H1 (cell line): ENCODE measurements around the gene CST7. TPM values are rescaled to one million over a fixed set of nuclear protein-coding genes. Genes with fewer than 3 reads are reported as not detected.

ENCODE experiments used
- CTCF ChIA-PET: fragments of 300-600 bp; sonication (Branson Sonifier 250); formaldehyde crosslinking; loops from one replicate; lab custom pipeline; 2021; ENCODE audit not compliant: partially characterized antibody; lab: Charles Lee
- POLR2A ChIA-PET: fragments of 300-600 bp; sonication (Branson Sonifier 250); formaldehyde crosslinking; loops from one replicate; lab custom pipeline; 2021; ENCODE audit warnings: inconsistent platforms; ENCODE audit not compliant: partially characterized antibody; lab: Charles Lee
- DNase-seq, 2 experiments: peaks; one replicate each; pipeline versions ENCODE4 v3.0.0 to v3.0.0-alpha.2; 2010 to 2022; ENCODE audit warnings: low spot score in 2 of 2, low read depth in 1 of 2, mixed read lengths in 1 of 2
- FAIRE-seq: peaks from 2 replicates; lab custom pipeline; 2011; peaks lifted over from hg19 to GRCh38; lab: Jason Lieb, UNC
- H2AFZ ChIP-seq: 2 replicates; pipeline ENCODE4 v1.8.1; 2012; ENCODE audit warnings: low read length, inconsistent platforms
- H2AK5ac ChIP-seq: 2 replicates; pipeline ENCODE4 v1.6.1; 2013; ENCODE audit warnings: low read depth, low read length
- H2BK120ac ChIP-seq: replicated peaks from 2 replicates; pipeline ENCODE3; 2013; ENCODE audit warnings: low read depth, low read length, inconsistent platforms
- H2BK12ac ChIP-seq: 2 replicates; pipeline ENCODE4 v1.6.1; 2013; ENCODE audit warnings: low read depth, low read length
- H2BK15ac ChIP-seq: 2 replicates; pipeline ENCODE4 v1.6.1; 2013; ENCODE audit warnings: low read length
- H2BK20ac ChIP-seq: 2 replicates; pipeline ENCODE4 v1.6.1; 2013; ENCODE audit warnings: low read length
- H2BK5ac ChIP-seq: 2 replicates; pipeline ENCODE4 v1.6.1; 2013; ENCODE audit warnings: low read depth, low read length
- H3K14ac ChIP-seq: 2 replicates; pipeline ENCODE4 v1.6.1; 2013; ENCODE audit warnings: inconsistent platforms; ENCODE audit not compliant: insufficient read length
- H3K18ac ChIP-seq: 2 replicates; pipeline ENCODE4 v1.6.1; 2013; ENCODE audit warnings: low read length; ENCODE audit errors: extremely low read depth
- H3K23ac ChIP-seq: 2 replicates; pipeline ENCODE4 v1.6.1; 2013; ENCODE audit warnings: inconsistent platforms; ENCODE audit not compliant: insufficient read length
- H3K23me2 ChIP-seq: 2 replicates; pipeline ENCODE4 v1.6.1; 2013; ENCODE audit warnings: low read depth, low read length
- H3K27ac ChIP-seq: 2 replicates; pipeline ENCODE4 v1.6.1; 2011; ENCODE audit warnings: low read depth, low read length, inconsistent platforms
- H3K27me3 ChIP-seq, 4 experiments: replicated peaks in 1 of 4; 1 replicate in 1 of 4; 2 replicates in 3 of 4; pipeline versions ENCODE4 v1.6.1 to v1.8.1; 2011 to 2013; ENCODE audit warnings: low read length in 3 of 4, mild to moderate bottlenecking in 3 of 4, inconsistent platforms in 2 of 4, mixed read lengths in 2 of 4, moderate library complexity in 1 of 4; ENCODE audit not compliant: control insufficient read depth in 3 of 4, insufficient read depth in 3 of 4; ENCODE audit errors: extremely low read depth in 1 of 4
- H3K36me3 ChIP-seq, 4 experiments: 2 replicates each; pipeline versions ENCODE4 v1.6.1 to v1.8.1; 2011 to 2013; ENCODE audit warnings: mild to moderate bottlenecking in 4 of 4, low read length in 3 of 4, moderate library complexity in 2 of 4, control low read depth in 1 of 4, inconsistent platforms in 1 of 4; ENCODE audit not compliant: insufficient read depth in 4 of 4, control insufficient read depth in 2 of 4
- H3K4ac ChIP-seq: replicated peaks from 2 replicates; pipeline ENCODE3; 2013; ENCODE audit warnings: low read length, low read depth, mixed read lengths, inconsistent platforms; ENCODE audit not compliant: insufficient read length
- H3K4me1 ChIP-seq, 4 experiments: replicated peaks in 1 of 4; 1 replicate in 1 of 4; 2 replicates in 3 of 4; pipeline versions ENCODE4 v1.6.1 to v1.8.1; 2011 to 2013; ENCODE audit warnings: low read length in 3 of 4, inconsistent platforms in 2 of 4, mixed read lengths in 1 of 4; ENCODE audit not compliant: insufficient read depth in 4 of 4, control insufficient read depth in 3 of 4
- H3K4me2 ChIP-seq, 2 experiments: 2 replicates each; pipeline versions ENCODE4 v1.6.1 to v1.8.1; 2011 to 2013; ENCODE audit warnings: low read depth in 2 of 2, low read length in 2 of 2, control low read depth in 1 of 2, inconsistent platforms in 1 of 2, mild to moderate bottlenecking in 1 of 2; ENCODE audit not compliant: insufficient read depth in 1 of 2
- H3K4me3 ChIP-seq, 4 experiments: fragments of 200-600, 300-600 bp in 1 of 4; sonication (generic), shearing (Covaris generic), sonication (Bioruptor Twin) in 1 of 4; 2 replicates each; pipeline versions ENCODE4 v1.5.1 to v1.8.1; 2011 to 2016; ENCODE audit warnings: low read length in 4 of 4, low read depth in 3 of 4, control low read depth in 2 of 4, inconsistent platforms in 2 of 4, mild to moderate bottlenecking in 2 of 4, mixed read lengths in 1 of 4, moderate library complexity in 1 of 4; ENCODE audit not compliant: insufficient read depth in 2 of 4; ENCODE audit errors: extremely low read depth in 1 of 4
- H3K56ac ChIP-seq: replicated peaks from 2 replicates; pipeline ENCODE3; 2013; ENCODE audit warnings: low read depth, mild to moderate bottlenecking, mixed read lengths, low read length, inconsistent platforms; ENCODE audit not compliant: insufficient read length
- H3K79me1 ChIP-seq: 2 replicates; pipeline ENCODE4 v1.6.1; 2013; ENCODE audit warnings: low read depth, low read length, control low read depth
- H3K79me2 ChIP-seq, 2 experiments: 2 replicates each; pipeline versions ENCODE4 v1.6.1 to v1.8.1; 2012 to 2013; ENCODE audit warnings: low read length in 2 of 2, mild to moderate bottlenecking in 2 of 2, inconsistent platforms in 1 of 2; ENCODE audit not compliant: insufficient read depth in 2 of 2, control insufficient read depth in 1 of 2
- H3K9ac ChIP-seq, 4 experiments: replicated peaks in 1 of 4; 1 replicate in 1 of 4; 2 replicates in 3 of 4; pipeline versions ENCODE4 v1.6.1 to v1.8.1; 2011 to 2013; ENCODE audit warnings: low read depth in 3 of 4, low read length in 3 of 4, control low read depth in 2 of 4, mild to moderate bottlenecking in 2 of 4, moderate library complexity in 2 of 4, inconsistent platforms in 1 of 4; ENCODE audit errors: extremely low read depth in 1 of 4
- H3K9me3 ChIP-seq, 2 experiments: 2 replicates each; pipeline versions ENCODE4 v1.6.1 to v1.8.1; 2012 to 2013; ENCODE audit warnings: mild to moderate bottlenecking in 2 of 2, moderate library complexity in 2 of 2, control low read depth in 1 of 2, inconsistent platforms in 1 of 2, low read depth in 1 of 2, low read length in 1 of 2, mixed read lengths in 1 of 2; ENCODE audit not compliant: insufficient read depth in 2 of 2
- H4K20me1 ChIP-seq, 2 experiments: replicated peaks in 1 of 2; 2 replicates each; pipeline versions ENCODE3 to v1.8.1; 2011 to 2013; ENCODE audit warnings: inconsistent platforms in 2 of 2, low read length in 2 of 2, mild to moderate bottlenecking in 1 of 2; ENCODE audit not compliant: insufficient read depth in 2 of 2, control insufficient read depth in 1 of 2
- H4K5ac ChIP-seq: 2 replicates; pipeline ENCODE4 v1.6.1; 2013; ENCODE audit warnings: low read length, low read depth, mixed read lengths, inconsistent platforms; ENCODE audit not compliant: insufficient read length
- H4K8ac ChIP-seq: 2 replicates; pipeline ENCODE4 v1.8.0; 2013; ENCODE audit warnings: mild to moderate bottlenecking, moderate library complexity, low read length, inconsistent platforms; ENCODE audit not compliant: insufficient read depth; ENCODE audit errors: extremely low read depth
- H4K91ac ChIP-seq: replicated peaks from 2 replicates; pipeline ENCODE3; 2013; ENCODE audit warnings: low read length, mixed read lengths, inconsistent platforms; ENCODE audit not compliant: insufficient read length
- KDM1A ChIP-seq: fragments of 200-600, 300-600 bp; sonication (generic); IDR thresholded peaks from 2 replicates; pipeline ENCODE4 v1.7.1; 2016; ENCODE audit warnings: mild to moderate bottlenecking, low read length, borderline replicate concordance
- ZNF274 ChIP-seq: IDR thresholded peaks from 2 replicates; pipeline ENCODE4 v1.7.0; 2012; ENCODE audit warnings: low read length, borderline replicate concordance; ENCODE audit errors: extremely low read depth
- WGBS, 2 experiments: shearing (Covaris generic) in 1 of 2; methylation state at CpG; one replicate each; pipeline versions ENCODE4 v1.1.6 to v1.1.7; 2013 to 2015; ENCODE audit warnings: low lambda C conversion rate in 2 of 2, mixed read lengths in 2 of 2, inconsistent platforms in 1 of 2, low coverage in 1 of 2, missing lambda C conversion rate in 1 of 2; ENCODE audit not compliant: insufficient replicate concordance in 2 of 2, insufficient coverage in 1 of 2, insufficient read length in 1 of 2; ENCODE audit errors: extremely low coverage in 1 of 2, missing lambda C conversion rate in 1 of 2; 5-methylcytosine and 5-hydroxymethylcytosine counted together
- polyA plus RNA-seq, 7 experiments: library from polyadenylated mRNA; depleted of rRNA in 3 of 7; stranded (reverse) in 5 of 7; unstranded in 2 of 7; fragments of >200 nt in 5 of 7; fragments of 200-250 nt in 2 of 7; gene quantifications; 1 replicate in 5 of 7; 2 replicates in 1 of 7; 4 replicates in 1 of 7; pipeline versions ENCODE4 v1.2.1 to v1.2.3, GENCODE V29; 2011 to 2013; ENCODE audit warnings: missing spikeins in 2 of 7, mixed read lengths in 2 of 7
- total RNA-seq: library from RNA; stranded (reverse); fragmentation: NEBNext Ultra II Directional; extraction: Animal tissue kit (Norgen Biotek cat#: 25700); gene quantifications from 2 replicates; pipeline ENCODE4 v1.2.1, GENCODE V29; 2021

CST7 gene
- total and polyA plus RNA-seq, 2 of the 8 experiments (the other 6 are each of a cell fraction or from before 2014, with no cell fraction given) = not detected

GRCh38 chr20:24954566-24954965 is 5.5 kb downstream of the CST7 start:
- Histone ChIP-seq H2BK15ac (no peak overlapping the region), H2AFZ (no peak overlapping the region), H3K36me3 (no peaks in the 10 kb centered on the region), H3K18ac (no peak overlapping the region), H3K9ac (no peak overlapping the region), H3K4me3 (no peak overlapping the region), H3K4me1 (peaks cover 0 to 2% (median 0%) of the 10 kb centered on the region in 4 experiments; a peak in 1 of 7 replicates), H4K5ac (no peak overlapping the region), H3K23me2 (no peaks in the 10 kb centered on the region), H2BK20ac (no peak overlapping the region), H2AK5ac (no peak overlapping the region), H3K14ac (no peak overlapping the region), H3K79me2 (no peaks in the 10 kb centered on the region), H3K4me2 (no peak overlapping the region), H4K8ac (no peak overlapping the region), H3K79me1 (no peaks in the 10 kb centered on the region), H3K56ac (no peak overlapping the region), H3K9me3 (no peaks in the 10 kb centered on the region), H2BK5ac (no peak overlapping the region), H2BK12ac (no peak overlapping the region), H4K20me1 (peaks cover 0 to 5% of the 10 kb centered on the region in 2 experiments), H3K27ac (no peak overlapping the region), H2BK120ac (no peak overlapping the region), H4K91ac (no peak overlapping the region), H3K23ac (no peak overlapping the region), H3K4ac (no peak overlapping the region), H3K27me3 (no peaks in the 10 kb centered on the region)
- WGBS, 2 experiments = 85% methylated on average over 2 of the region's 2 CpGs; no CpG with 5 or more reads in 1 of the 2 experiments
- CTCF ChIA-PET = interaction anchor here (1.1 to 3.1 kb wide), 4 partner anchors 23 to 1016 kb away, joined by 3 to 16 read pairs (median 5); no protein-coding TSS in a partner anchor
- POLR2A ChIA-PET = no interaction called here
- no peak for FAIRE-seq
- no peak for DNase-seq
- TF ChIP-seq ZNF274 (no peak), KDM1A (no peak)
